Activated effector memory CD4-positive, alpha-beta T cell treated with anti-CD3 and anti-CD28 coated beads, Interleukin-2, amount 50 U/mL, for 16 hours (primary cell): ENCODE measurements around the gene TSHZ1.

Experiments used
- DNase-seq: peaks from one replicate; pipeline ENCODE4 v3.0.0-alpha.2; 2020

TSHZ1 gene

DNA sequence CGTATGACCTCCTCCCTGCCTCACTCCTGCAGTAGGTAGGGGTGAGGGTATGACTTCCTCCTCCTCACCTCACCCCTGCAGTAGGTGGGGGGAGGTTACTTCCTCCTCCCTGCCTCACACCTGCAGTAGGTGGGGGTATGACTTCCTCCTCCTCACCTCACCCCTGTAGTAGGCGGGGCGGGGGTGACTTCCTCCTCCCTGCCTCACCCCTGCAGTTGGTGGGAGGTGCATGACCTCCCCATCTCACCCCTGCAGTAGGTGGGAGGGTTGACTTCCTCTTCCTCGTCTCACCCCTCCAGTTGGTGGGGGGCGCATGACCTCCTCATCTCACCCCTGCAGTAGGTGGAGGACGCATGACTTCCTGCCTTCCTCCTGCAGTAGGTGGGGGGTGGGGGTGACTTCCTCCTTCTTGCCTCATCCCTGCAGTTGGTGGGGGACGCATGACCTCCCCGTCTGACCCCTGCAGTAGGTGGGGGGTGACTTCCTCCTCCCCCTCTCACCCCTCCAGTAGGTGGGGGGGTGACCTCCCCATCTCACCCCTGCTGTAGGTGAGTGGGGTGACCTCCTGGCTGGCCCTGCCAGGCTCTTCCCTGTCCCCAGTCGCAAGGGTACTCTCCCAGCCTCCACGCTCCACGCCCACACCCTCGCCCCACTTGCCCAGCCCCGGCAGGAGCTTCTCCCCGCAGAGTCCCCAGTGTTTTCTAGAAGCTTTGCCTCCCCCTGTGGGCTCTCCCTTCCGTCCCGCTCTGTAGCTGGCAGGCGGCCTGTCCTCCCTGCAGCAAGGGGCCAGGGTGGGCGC, 39.3 kb downstream of the TSHZ1 start:
- no peak for DNase-seq

- DNase-seq, result no peak
These were observed 39.8 kb downstream of the TSHZ1 start for GRCh38 chr18:75250471-75250821.

- DNase-seq, result no peak
These were observed 40.9 kb downstream of the TSHZ1 start for GRCh38 chr18:75251466-75251865.

DNA sequence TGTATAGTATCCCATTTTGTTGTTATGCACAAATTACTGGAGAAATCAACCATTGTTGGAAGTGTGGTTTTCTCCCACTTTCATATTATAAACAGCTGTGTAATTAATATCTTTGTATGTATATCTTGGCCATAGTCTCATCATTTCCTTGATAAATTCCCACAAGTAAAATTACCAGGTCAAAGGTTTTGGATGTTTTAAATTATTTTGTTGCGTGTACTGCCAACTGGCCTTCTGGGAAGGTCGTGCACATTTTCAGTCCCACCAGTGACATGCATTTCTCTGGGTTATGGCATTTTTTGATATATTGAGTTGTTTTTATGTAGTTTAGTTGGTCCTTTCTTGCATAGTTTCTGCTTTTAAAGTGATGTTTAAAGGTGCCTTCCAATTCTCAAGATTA, 41.5 kb downstream of the TSHZ1 start:
- DNase-seq, result no peak

GRCh38 chr18:75253043-75253442, 42.4 kb downstream of the TSHZ1 start:
- no peak for DNase-seq

DNA sequence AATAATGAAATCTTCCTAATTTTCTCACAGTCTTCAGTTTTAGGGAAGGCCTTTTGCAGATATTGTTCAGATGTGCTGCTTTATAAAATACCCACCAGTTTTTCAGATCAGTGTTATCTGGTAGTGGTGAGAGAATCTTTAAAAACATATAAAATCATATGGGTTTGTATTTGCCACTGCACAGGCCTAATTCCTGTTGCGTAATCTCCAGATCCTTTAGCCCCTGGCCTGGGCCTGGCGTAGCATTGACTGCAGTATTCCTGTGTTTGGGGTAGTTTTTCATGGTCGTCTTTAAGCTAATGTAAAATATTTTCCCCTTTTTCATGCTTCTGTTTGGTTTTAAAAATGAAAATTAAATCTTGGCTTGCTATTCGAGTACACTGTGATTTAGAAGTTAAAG, 43.2 kb downstream of the TSHZ1 start:
- no peak for DNase-seq

GRCh38 chr18:75255094-75255493, 44.5 kb downstream of the TSHZ1 start:
- no peak for DNase-seq

GRCh38 chr18:75256376-75256775, 45.8 kb downstream of the TSHZ1 start:
- no peak for DNase-seq

GRCh38 chr18:75257605-75258004, 47.0 kb downstream of the TSHZ1 start:
- DNase-seq, result no peak

- no peak for DNase-seq
These were observed 51.0 kb downstream of the TSHZ1 start for GRCh38 chr18:75261430-75262223.

GRCh38 chr18:75262511-75262910, 51.9 kb downstream of the TSHZ1 start:
- no peak for DNase-seq

DNA sequence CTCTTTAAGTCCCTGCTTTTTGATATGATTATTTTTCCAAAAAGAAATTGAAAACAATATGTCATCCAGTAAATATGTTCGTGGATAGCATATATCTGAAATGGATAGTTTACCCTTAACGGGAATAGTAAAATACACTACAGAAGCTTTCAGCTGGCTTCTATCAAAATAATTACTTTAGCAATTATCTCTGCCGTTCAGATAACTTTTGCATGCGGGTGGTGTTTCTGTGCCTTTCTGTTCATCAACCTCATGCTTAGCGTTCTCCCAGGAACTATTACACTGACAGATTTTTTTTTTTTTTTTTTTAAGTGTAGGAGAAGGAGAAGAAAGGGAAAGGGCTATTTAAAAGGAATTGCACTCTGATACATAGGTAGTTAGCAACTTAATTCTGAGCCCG, 53.6 kb downstream of the TSHZ1 start:
- DNase-seq, result no peak

DNA sequence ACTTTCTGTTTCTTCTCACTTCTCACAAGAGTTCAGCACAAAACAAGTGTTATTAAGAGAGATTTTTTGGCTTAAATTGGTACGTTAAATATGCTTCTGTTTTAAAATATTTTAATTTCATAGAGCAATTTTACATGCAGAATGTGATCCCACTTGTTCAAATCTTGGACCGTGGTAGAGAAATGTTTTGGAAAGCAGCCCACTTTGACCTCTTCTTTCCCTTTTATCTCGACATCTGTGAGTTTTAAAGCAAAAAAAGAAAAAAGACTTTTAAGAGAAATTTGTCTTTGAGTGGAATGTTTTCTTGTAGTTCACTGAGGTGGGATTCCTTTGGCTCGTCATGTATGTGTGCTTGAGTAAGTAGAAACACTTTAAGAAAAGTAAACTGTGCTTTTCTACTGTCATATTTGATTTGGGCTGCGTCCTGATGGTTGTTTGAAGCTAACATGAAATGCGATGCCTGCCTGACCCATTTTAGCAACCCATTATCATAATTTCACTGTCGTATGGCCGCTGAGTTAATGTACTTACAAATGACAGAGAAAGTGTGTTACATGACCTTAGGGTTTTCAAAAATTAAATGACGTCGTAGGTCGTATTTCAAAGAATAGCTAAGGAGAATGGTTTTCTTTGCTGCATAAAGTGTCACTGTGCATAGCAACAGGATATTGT, 54.5 kb downstream of the TSHZ1 start:
- no peak for DNase-seq

- no peak for DNase-seq
These were observed 55.3 kb downstream of the TSHZ1 start for GRCh38 chr18:75265872-75266271.

GRCh38 chr18:75267643-75268363, 57.2 kb downstream of the TSHZ1 start:
- no peak for DNase-seq

DNA sequence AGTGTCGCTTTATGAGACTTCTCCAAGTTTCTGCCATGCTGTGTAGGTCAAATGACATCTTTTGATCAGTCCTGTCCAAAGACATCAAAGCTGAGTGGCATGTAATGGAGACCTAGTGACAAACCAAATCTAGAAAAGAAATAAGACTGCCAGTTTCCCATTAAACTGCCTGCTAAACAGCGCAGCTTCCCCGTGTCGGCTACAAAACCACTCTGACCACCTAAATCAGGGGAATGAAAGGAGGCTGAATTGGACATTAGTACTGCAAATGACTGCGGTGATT, 57.7 kb downstream of the TSHZ1 start:
- DNase-seq, result no peak

- no peak for DNase-seq
These were observed 58.6 kb downstream of the TSHZ1 start for GRCh38 chr18:75269124-75269680.

- no peak for DNase-seq
These were observed 59.1 kb downstream of the TSHZ1 start for GRCh38 chr18:75269696-75270095.

DNA sequence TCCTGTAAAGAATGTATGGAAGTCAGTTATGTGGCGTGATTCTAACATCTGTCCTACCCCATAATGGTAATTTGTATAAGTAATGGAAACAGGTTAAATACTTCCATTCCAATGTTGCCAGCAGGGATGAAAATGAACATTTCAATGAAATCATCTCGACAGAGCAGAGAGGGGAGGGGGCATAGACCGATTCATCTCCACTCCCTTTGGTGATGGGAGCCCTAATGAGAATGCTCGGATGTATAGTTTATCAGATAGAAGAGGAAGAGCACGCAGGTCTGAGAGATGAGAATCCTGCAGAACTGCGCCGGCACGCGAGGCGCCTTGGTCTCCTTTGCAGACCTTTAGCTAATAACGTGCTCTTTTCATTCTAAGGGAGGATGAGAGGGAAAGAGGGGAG, 61.4 kb downstream of the TSHZ1 start:
- DNase-seq, result no peak

GRCh38 chr18:75273817-75274216, 63.2 kb downstream of the TSHZ1 start:
- DNase-seq, result no peak

- no peak for DNase-seq
These were observed 64.6 kb downstream of the TSHZ1 start for GRCh38 chr18:75275226-75275625.

DNA sequence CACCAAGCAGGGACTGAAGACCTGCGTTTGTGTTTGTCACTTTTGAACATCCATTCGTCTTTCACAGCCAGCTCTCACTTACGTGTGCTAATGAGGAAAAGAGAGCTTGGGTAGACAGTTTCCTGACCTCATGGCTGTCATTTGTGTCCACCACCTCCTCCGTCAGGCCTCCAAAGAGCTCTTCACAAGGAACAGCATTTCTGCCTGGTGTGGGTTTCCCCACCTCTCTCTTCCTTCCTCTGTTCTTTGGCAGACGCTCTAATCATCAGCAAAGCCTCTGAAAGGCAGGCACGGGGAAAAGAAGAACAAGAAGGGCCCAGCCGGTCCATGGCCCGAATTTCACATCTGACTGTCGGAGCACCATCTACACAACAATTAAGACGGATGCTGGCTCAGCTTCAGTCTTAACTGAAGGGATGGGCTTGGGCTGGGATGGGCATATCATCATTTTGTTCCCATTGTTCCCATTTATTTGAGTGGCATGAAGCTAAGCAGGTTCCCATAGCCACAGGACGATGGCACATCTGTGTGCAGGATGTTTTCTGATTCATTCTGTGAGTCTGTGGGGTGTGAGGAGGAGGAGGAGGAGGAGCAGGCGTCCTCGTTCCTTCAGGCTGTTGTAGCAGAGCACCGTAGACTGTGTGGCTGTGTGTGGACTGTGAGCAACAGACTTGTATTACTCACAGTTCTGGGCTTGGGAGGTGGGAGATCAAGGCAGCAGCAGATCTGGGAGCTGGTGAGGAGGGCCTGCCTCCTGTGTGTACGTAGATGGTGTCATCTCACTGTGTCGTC, 66.4 kb downstream of the TSHZ1 start:
- DNase-seq, result no peak

DNA sequence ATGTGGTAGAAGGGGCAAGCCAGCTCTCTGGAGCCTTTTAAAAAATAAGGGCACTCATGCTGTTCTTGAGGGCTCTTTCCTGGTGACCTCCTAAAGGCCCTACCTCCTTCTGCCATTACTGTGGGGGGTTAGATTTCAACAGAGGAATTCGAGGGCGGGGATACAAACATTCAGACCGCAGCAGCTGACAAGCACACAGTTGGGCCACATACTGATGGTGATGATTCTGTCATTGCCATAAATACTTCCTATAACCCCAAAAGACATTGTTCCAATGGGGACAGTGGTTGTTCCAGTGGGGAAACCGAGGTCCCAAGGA, 67.0 kb downstream of the TSHZ1 start:
- no peak for DNase-seq
